ENCODE data around the gene GLB1L2.

GRCh38 chr11:134330611-134331353 is 1.0 kb upstream of the GLB1L2 start:
- TF ChIP-seq CTCF (IDR thresholded peaks at IDR 0.05) (no peak), POLR2A (IDR thresholded peaks at IDR 0.05) (no peak)

Measured in sigmoid colon (tissue), 3 donors.